Duodenal mucosa (tissue), 2 donors: ENCODE data around the gene SHISA5.
"Not testable (repeated sequence)": the region's sequence is repeated elsewhere in the genome, so short reads cannot be mapped to it uniquely, and the experiment has no call there.

Experiments
- H3K27ac ChIP-seq: one replicate; pipeline ENCODE4 v1.7.0; 2013; ENCODE audit warnings: low read depth, low read length
- H3K27me3 ChIP-seq, 2 donors: one replicate each; pipeline ENCODE4 v1.7.0; 2013; ENCODE audit warnings: low read length in 2 of 2, control low read depth in 1 of 2; ENCODE audit not compliant: insufficient read depth in 2 of 2, control insufficient read depth in 1 of 2
- H3K36me3 ChIP-seq, 2 donors: one replicate each; pipeline ENCODE4 v1.7.0; 2013; ENCODE audit warnings: low read length in 2 of 2, control low read depth in 1 of 2; ENCODE audit not compliant: insufficient read depth in 2 of 2, control insufficient read depth in 1 of 2
- H3K4me1 ChIP-seq, 2 donors: one replicate each; pipeline ENCODE4 v1.7.0; 2013; ENCODE audit warnings: low read length in 2 of 2, control low read depth in 1 of 2; ENCODE audit not compliant: insufficient read depth in 2 of 2, control insufficient read depth in 1 of 2
- H3K4me3 ChIP-seq, 2 donors: one replicate each; pipeline ENCODE4 v1.7.0; 2013; ENCODE audit warnings: low read length in 2 of 2, low read depth in 1 of 2
- H3K9ac ChIP-seq, 2 donors: one replicate each; pipeline ENCODE4 v1.7.0; 2013; ENCODE audit warnings: low read length in 2 of 2, low read depth in 1 of 2
- H3K9me3 ChIP-seq, 2 donors: one replicate each; pipeline ENCODE4 v1.7.0; 2013; ENCODE audit warnings: low read length in 2 of 2, control low read depth in 1 of 2; ENCODE audit not compliant: control insufficient read depth in 1 of 2

SHISA5 gene

DNA sequence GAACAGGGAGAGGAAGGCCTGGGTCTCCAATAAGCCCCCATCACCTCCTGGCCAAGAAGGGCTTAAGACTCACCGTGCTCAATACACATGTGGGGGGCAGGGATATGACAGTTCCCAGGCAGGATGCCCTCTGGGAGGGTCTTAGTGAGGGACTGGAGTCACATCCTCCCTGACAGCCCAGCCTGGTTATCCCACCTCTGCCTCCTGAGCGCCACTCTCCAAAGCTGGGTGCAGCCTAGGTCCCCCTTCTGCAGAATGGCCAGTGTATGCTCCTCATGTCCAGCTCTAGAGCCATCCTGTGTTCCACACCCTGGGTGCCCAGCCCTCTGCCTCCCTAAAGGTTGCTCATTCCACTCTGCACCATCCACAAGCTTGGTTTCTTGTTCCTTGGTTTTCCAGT is 1.2 kb upstream of the SHISA5 start:
- H3K36me3 ChIP-seq = no peaks in the 10 kb centered on the region
- H3K4me3 ChIP-seq = peak overlapping the region in 1 of 2 donors; percentile 73
- H3K4me1 ChIP-seq = peaks cover 22 to 23% of the 10 kb centered on the region in 2 donors
- peak overlapping the region; percentile 78 to 85 for H3K9ac ChIP-seq
- no peaks in the 10 kb centered on the region for H3K27me3 ChIP-seq
- H3K9me3 ChIP-seq = no peaks in the 10 kb centered on the region
- H3K27ac ChIP-seq = no peak overlapping the region

DNA sequence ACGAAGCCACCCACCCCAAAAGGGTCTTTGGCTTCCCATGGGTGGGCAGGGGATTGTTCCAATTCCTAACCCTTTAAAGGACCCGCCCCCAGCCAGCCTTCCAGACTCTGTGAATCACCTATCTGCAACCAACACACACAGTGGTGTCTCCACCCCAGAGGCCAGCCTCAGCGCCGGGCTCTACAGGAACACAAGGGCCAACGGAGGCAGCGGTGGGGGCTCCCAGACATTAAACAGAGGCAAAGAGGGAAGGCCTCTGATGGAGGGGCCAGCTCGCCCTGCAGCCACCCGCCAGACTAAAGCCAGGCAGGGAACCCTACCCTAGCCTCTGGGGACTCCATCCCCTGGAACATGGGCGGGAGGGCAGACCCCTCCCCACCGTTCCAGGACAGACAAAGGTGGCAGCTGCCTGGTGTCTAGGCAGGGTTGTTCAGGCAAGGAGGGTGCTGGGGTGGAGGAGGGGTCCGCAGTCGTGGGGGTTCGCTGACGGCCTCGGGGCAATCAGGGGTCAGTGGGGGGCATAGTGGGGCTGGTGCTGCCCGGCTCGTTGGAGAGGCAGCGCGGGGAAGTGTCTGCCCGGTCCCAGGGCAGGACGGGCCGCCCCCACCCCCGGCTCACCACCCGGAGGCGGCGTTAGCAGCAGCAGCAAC is 448 bp downstream of the SHISA5 start:
- peak overlapping the region; percentile 73 to 81 for H3K4me3 ChIP-seq
- H3K9me3 ChIP-seq = no peaks in the 10 kb centered on the region
- H3K4me1 ChIP-seq = peaks cover 22 to 23% of the 10 kb centered on the region in 2 donors
- H3K9ac ChIP-seq = peak overlapping the region; percentile 76 to 86
- H3K27me3 ChIP-seq = no peaks in the 10 kb centered on the region
- no peaks in the 10 kb centered on the region for H3K36me3 ChIP-seq
- peak overlapping the region; percentile 91 for H3K27ac ChIP-seq

DNA sequence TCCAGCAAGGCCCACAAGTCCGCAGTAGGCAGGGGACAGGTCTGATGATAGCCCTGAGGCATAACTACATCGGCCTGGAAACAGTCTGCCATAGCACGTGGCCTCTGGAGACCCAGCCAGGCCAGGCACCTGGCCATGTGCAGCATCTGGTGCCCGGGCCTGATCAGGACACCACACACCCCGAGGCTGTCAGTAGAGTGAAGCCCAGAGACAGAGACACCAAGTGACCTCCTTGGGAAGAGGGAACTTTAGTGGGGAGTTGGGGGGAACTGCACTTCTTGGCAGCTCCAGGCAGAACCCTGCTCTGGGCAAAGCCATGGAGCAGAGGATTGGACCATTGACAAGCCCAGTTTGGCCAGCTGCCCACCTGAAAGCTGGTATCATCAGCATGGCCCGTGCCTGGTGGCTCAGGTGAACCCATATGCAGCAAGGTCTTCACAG is 1.2 kb downstream of the SHISA5 start:
- Histone ChIP-seq H3K4me3 (peak overlapping the region; percentile 73 to 81), H3K27ac (no peak overlapping the region), H3K27me3 (no peaks in the 10 kb centered on the region), H3K9me3 (no peaks in the 10 kb centered on the region), H3K36me3 (no peaks in the 10 kb centered on the region), H3K4me1 (peaks cover 20 to 23% of the 10 kb centered on the region in 2 donors), H3K9ac (peak overlapping the region in 1 of 2 donors; percentile 86)

DNA sequence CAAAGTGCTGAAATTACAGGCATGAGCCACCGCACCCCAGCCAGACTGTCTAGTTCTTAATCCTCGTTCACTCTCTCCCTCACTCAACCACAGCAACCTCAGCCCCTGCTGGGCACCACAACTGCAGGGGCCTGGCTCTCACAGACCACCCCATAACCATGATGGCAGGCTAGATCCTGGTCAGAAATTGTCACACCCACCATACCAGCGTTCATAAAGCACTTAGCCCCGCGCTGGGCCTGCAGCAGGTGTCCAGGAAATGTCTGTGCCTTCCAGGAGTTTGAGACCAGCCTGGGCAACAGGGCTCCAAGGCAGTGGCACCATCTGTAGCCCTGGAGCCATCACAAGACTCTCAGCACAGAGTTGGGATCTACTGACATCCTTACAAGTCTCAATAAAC is 1.9 kb downstream of the SHISA5 start:
- Histone ChIP-seq H3K36me3 (no peaks in the 10 kb centered on the region), H3K27ac (no peak overlapping the region), H3K9ac (no peak overlapping the region), H3K4me1 (peaks cover 14 to 19% of the 10 kb centered on the region in 2 donors), H3K27me3 (no peaks in the 10 kb centered on the region), H3K9me3 (no peaks in the 10 kb centered on the region), H3K4me3 (no peak overlapping the region)

DNA sequence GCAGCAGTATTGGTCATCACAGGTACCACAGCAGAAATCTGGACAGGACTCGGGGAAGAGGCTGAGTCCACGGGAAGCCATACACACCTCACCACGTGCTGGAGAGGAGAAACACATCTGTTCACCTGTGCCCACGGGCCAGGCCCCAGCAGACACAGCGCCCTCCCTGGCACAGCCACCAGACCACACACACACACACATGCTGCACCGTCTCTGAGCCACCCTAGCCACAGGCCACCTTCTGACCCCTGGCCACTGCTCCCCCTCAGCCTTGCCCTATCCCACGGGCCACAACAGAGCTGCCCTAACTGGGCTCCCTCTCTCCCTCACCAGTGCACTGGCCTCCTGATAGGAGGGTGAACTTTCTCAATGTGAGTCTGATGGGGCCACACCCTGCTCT is 2.8 kb downstream of the SHISA5 start:
- Histone ChIP-seq H3K27me3 (no peaks in the 10 kb centered on the region), H3K36me3 (no peaks in the 10 kb centered on the region), H3K9ac (no peak overlapping the region), H3K4me3 (no peak overlapping the region), H3K9me3 (no peaks in the 10 kb centered on the region), H3K4me1 (peaks cover 13 to 19% of the 10 kb centered on the region in 2 donors), H3K27ac (no peak overlapping the region)

DNA sequence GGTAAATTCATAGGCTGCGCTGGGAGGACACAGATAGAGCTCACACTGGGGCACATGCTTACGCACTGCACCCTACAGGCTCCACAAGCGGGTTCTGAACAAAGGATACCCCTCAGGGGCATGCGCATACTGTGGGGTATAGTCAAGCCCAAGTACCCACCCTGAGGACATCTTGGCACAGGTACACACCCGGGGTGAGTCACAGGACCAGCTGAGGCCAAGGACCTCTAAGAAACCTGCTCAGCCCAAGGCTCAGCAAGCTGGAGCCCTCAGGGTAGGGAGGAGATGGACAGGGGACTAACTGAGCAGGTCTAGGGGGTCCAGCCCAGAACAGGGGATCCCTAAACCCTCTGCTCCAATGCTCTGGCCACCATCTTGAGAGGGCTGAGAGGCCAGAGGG is 3.3 kb downstream of the SHISA5 start:
- Histone ChIP-seq H3K27me3 (no peaks in the 10 kb centered on the region), H3K27ac (no peak overlapping the region), H3K4me3 (no peak overlapping the region), H3K9me3 (no peaks in the 10 kb centered on the region), H3K9ac (no peak overlapping the region), H3K36me3 (no peaks in the 10 kb centered on the region), H3K4me1 (peaks cover 13 to 19% of the 10 kb centered on the region in 2 donors)

DNA sequence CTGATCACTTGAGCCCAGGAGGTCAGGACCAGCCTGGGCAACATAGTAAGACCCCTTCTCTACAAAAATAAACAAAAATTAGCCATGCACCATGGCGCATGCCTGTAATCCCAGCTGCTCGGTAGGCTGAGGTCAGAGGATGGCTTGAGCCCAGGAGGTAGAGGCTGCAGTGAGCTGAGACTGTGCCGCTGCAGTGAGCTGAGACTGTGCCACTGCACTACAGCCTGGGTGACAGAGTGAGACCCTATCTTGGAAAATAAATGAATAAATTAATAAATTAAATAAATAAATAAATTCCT is 10.8 kb downstream of the SHISA5 start:
- Histone ChIP-seq H3K36me3 (no peaks in the 10 kb centered on the region), H3K9ac (no peak overlapping the region), H3K27ac (no peak overlapping the region), H3K27me3 (no peaks in the 10 kb centered on the region), H3K9me3 (no peaks in the 10 kb centered on the region), H3K4me3 (no peak overlapping the region), H3K4me1 (no peaks in the 10 kb centered on the region)

DNA sequence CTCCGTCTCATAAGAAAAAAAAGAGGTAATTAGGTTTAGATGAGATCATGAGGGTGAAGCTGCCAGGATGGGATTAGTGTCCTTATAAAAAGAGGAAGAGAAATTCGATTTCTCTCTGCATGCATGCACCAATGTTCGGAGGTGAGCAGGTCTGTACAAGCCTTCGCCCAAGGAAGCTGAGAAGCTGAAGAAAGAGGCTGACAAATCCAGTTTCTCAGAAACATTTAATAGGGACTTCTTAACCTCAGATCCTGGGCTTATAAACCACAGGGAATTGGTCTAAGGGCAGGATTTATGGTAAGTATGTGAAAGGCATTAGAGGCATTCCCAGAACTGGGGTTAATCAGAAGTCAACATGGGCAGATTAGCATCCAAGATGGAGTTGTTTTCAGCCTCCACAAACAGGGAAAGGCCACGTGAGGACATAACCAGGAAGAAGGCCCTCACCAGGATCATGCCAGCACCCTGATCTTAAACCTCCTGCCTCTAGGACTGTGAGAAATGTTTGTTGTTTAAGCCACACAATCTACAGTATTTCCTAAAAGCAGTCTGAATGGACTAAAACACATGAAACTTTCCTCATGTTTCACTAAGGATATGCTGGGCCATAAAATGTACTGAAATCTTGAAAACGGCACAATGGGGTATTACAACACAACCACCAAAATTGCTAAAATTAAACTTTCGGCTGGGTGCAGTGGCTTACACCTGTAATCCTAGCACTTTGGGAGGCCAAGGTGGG is 11.3 kb downstream of the SHISA5 start:
- Histone ChIP-seq H3K9ac (no peak overlapping the region), H3K9me3 (no peaks in the 10 kb centered on the region), H3K4me1 (no peaks in the 10 kb centered on the region), H3K27me3 (no peaks in the 10 kb centered on the region), H3K4me3 (no peak overlapping the region), H3K36me3 (no peaks in the 10 kb centered on the region), H3K27ac (no peak overlapping the region)

DNA sequence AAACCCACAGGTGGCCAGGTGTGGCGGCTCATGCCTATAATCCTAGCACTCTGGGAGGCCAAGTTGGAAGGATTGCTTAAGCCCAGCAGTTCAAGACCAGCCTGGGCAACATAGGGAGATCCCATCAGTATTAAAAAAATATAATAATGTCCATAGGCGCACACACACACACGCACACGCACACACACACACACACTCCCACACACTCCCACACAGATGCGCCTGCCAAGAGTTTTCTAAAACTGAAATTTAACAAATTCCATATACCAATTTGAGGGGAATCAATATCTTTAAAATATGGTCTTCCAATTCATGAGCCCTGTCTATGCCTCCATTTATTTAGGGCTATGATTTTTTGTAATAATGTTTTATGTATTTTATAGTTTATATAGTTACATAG is 17.0 kb downstream of the SHISA5 start:
- Histone ChIP-seq H3K4me1 (no peaks in the 10 kb centered on the region), H3K4me3 (no peak overlapping the region), H3K27me3 (no peaks in the 10 kb centered on the region), H3K9ac (no peak overlapping the region), H3K9me3 (no peaks in the 10 kb centered on the region), H3K36me3 (no peaks in the 10 kb centered on the region), H3K27ac (no peak overlapping the region)

DNA sequence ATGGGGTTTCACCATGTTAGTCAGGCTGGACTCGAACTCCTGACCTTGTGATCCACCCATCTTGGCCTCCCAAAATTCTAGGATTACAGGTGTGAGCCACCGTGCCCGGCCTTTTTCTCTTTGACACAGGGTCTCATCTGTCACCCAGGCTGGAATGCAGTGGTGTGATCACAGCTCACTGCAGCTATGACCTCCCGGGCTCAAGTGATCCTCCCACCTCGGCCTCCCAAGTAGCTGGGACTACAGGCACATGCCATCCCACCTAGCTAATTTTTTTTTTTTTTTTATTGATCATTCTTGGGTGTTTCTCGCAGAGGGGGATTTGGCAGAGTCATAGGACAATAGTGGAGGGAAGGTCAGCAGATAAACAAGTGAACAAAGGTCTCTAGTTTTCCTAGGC is 21.2 kb downstream of the SHISA5 start:
- not testable (repeated sequence) for H3K27ac ChIP-seq, H3K36me3 ChIP-seq, H3K4me1 ChIP-seq, H3K4me3 ChIP-seq, H3K9ac ChIP-seq, H3K9me3 ChIP-seq, H3K27me3 ChIP-seq
